ENCODE data around the gene COL2A1. TPM values are rescaled to one million over a fixed set of nuclear protein-coding genes. Genes with fewer than 3 reads are reported as not detected.

Gene COL2A1
- polyA plus RNA-seq, 1 donor (not counting 4 experiments of a cell fraction or from before 2014, with no cell fraction given): 0.03 TPM

DNA sequence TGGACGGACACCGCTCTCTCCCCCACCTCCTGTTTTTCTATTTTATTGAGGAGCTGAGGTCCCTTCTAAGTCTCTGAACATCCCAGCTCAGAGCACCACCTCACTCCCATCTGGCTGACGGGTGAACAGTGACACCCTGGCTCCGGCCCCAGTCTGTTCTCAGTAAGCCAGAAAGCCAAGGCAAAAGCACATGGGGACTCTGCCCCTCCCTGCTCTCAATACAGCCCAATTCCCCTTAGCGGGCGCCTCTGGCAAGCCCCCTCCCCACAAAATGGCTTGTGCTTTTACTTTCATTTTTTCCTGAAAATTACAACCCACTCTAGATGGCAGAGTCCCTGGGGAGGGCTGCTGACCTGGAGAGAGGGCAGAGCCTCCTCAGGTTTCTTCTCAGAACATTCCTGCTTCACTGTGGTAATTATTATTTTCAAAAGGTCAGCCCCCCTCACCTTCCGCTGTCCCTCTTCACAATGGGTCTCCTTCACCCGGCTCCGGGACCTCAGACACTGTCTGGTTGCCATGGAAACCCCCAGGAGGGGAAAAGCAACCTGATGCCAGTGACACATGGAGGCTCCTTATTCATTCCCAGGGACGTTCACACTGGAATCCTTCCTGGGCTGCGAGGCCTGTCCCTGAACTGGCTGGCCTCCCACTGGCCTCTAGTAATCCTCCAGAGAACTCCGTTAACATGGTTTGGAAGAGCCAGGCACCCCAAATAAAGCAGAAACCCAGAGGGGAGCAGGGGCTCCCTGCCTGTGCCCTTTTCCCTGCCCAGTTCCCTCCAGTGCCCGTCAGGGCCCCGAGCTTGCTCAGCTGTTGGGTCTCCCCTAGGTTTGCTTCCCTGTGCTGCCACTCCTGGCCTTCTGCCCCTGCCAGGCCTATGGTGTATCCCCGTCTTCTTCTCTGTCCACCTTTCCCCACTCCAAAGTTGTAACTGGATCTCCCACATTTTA, 15.9 kb downstream of the COL2A1 start:
- Histone ChIP-seq H3K9ac (ENCODE audit: control insufficient read depth, extremely low read depth, insufficient read depth, low read length) (no peak overlapping the region), H3K9me1 (ENCODE audit: control insufficient read depth, extremely low read depth, insufficient read depth, low read length) (no peaks in the 10 kb centered on the region), H3K4me2 (ENCODE audit: control insufficient read depth, extremely low read depth, insufficient read depth, low read depth, low read length) (no peak overlapping the region), H3K36me3 (ENCODE audit: control insufficient read depth in 2 of 2, extremely low read depth in 1 of 2, insufficient read depth in 2 of 2, low read length in 2 of 2) (no peaks in the 10 kb centered on the region), H4K20me1 (ENCODE audit: control insufficient read depth, extremely low read depth, insufficient read depth, low read length) (no peaks in the 10 kb centered on the region), H2AFZ (ENCODE audit: control insufficient read depth, low read length) (no peak overlapping the region), H3K27ac (ENCODE audit: control insufficient read depth, insufficient read depth, low read length) (no peak overlapping the region), H3K79me2 (ENCODE audit: control insufficient read depth, insufficient read depth, low read length) (no peaks in the 10 kb centered on the region), H3K9me3 (ENCODE audit: control insufficient read depth, low read depth, low read length) (no peaks in the 10 kb centered on the region), H3K4me1 (ENCODE audit: control insufficient read depth, extremely low read depth, insufficient read depth, low read length) (no peaks in the 10 kb centered on the region), H3K4me3 (ENCODE audit: control insufficient read depth in 2 of 3, extremely low read depth in 1 of 3, insufficient read depth in 2 of 3, low read depth in 1 of 3, low read length in 3 of 3) (no peak overlapping the region), H3K27me3 (ENCODE audit: control insufficient read depth, extremely low read depth, insufficient read depth, low read length) (peaks cover 10% of the 10 kb centered on the region)
- FAIRE-seq: no peak
- DNase-seq (ENCODE audit: low read depth, low spot score): no peak
- dilution Hi-C loops (cut with MboI; ENCODE audit: extremely low pct_ligation_motif_present, low sequenced_read_pairs): no loop called here
- TF ChIP-seq EZH2 (IDR thresholded peaks at IDR 0.05; ENCODE audit: low read length): no peak
- TF ChIP-seq, protein P1, sequence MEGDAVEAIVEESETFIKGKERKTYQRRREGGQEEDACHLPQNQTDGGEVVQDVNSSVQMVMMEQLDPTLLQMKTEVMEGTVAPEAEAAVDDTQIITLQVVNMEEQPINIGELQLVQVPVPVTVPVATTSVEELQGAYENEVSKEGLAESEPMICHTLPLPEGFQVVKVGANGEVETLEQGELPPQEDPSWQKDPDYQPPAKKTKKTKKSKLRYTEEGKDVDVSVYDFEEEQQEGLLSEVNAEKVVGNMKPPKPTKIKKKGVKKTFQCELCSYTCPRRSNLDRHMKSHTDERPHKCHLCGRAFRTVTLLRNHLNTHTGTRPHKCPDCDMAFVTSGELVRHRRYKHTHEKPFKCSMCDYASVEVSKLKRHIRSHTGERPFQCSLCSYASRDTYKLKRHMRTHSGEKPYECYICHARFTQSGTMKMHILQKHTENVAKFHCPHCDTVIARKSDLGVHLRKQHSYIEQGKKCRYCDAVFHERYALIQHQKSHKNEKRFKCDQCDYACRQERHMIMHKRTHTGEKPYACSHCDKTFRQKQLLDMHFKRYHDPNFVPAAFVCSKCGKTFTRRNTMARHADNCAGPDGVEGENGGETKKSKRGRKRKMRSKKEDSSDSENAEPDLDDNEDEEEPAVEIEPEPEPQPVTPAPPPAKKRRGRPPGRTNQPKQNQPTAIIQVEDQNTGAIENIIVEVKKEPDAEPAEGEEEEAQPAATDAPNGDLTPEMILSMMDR (optimal IDR thresholded peaks at IDR 0.05 in 1 of 3, IDR thresholded peaks at IDR 0.05 in 1 of 3, conservative IDR thresholded peaks at IDR 0.05 in 1 of 3; ENCODE audit: extremely low read depth in 1 of 3, insufficient read depth in 2 of 3, low read length in 3 of 3): no peak

DNA sequence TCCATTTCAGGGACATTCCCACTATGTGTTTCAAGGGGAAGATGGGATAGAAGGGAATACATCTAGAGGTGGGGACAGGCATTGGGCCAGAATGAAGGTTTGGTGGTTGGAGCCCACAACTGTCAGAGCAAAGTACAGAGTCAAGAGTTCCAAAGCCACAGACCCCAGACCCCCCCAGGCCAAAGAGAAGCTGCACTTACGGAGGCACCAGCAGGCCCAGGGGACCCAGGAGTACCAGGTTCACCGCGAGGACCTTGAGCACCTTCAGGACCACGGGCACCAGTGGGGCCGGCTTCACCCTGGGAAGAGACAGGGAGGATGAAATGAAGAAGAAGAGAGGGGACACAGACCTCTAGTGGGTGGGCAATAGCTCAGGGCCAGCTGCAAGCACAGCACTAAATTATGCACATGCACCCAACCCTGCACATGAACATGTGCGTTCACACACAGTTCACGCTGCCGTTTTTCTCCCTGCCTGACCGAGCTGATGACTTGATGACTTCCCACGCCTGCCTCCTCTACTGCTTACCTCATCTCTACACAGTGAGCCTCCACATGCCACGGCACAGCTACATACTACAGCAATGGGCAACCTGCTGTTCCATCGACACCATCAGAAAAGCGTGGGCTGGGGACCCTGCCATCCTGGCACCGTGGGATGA, 16.7 kb downstream of the COL2A1 start:
- dilution Hi-C loops (cut with MboI; ENCODE audit: extremely low pct_ligation_motif_present, low sequenced_read_pairs): no loop called here
- Histone ChIP-seq H3K79me2 (ENCODE audit: control insufficient read depth, insufficient read depth, low read length) (no peaks in the 10 kb centered on the region), H3K9ac (ENCODE audit: control insufficient read depth, extremely low read depth, insufficient read depth, low read length) (no peak overlapping the region), H3K9me3 (ENCODE audit: control insufficient read depth, low read depth, low read length) (no peaks in the 10 kb centered on the region), H3K9me1 (ENCODE audit: control insufficient read depth, extremely low read depth, insufficient read depth, low read length) (no peaks in the 10 kb centered on the region), H3K27me3 (ENCODE audit: control insufficient read depth, extremely low read depth, insufficient read depth, low read length) (peaks cover 9% of the 10 kb centered on the region), H3K4me1 (ENCODE audit: control insufficient read depth, extremely low read depth, insufficient read depth, low read length) (no peaks in the 10 kb centered on the region), H3K4me3 (ENCODE audit: control insufficient read depth in 2 of 3, extremely low read depth in 1 of 3, insufficient read depth in 2 of 3, low read depth in 1 of 3, low read length in 3 of 3) (no peak overlapping the region), H4K20me1 (ENCODE audit: control insufficient read depth, extremely low read depth, insufficient read depth, low read length) (no peaks in the 10 kb centered on the region), H3K36me3 (ENCODE audit: control insufficient read depth in 2 of 2, extremely low read depth in 1 of 2, insufficient read depth in 2 of 2, low read length in 2 of 2) (no peaks in the 10 kb centered on the region), H2AFZ (ENCODE audit: control insufficient read depth, low read length) (no peak overlapping the region), H3K27ac (ENCODE audit: control insufficient read depth, insufficient read depth, low read length) (no peak overlapping the region), H3K4me2 (ENCODE audit: control insufficient read depth, extremely low read depth, insufficient read depth, low read depth, low read length) (no peak overlapping the region)
- FAIRE-seq: no peak
- TF ChIP-seq, protein P1 (optimal IDR thresholded peaks at IDR 0.05 in 1 of 3, IDR thresholded peaks at IDR 0.05 in 1 of 3, conservative IDR thresholded peaks at IDR 0.05 in 1 of 3; ENCODE audit: extremely low read depth in 1 of 3, insufficient read depth in 2 of 3, low read length in 3 of 3): no peak
- no peak for TF ChIP-seq EZH2 (IDR thresholded peaks at IDR 0.05; ENCODE audit: low read length)
- no peak for DNase-seq (ENCODE audit: low read depth, low spot score)

Data from keratinocyte (primary cell).